H1 (cell line): Measurements from ENCODE around the gene CYP27C1. TPM values are rescaled to one million over a fixed set of nuclear protein-coding genes. Genes with fewer than 3 reads are reported as not detected.

Source experiments
- CTCF ChIA-PET: fragments of 300-600 bp; sonication (Branson Sonifier 250); formaldehyde crosslinking; loops from one replicate; lab custom pipeline; 2021; ENCODE audit not compliant: partially characterized antibody; lab: Charles Lee
- POLR2A ChIA-PET: fragments of 300-600 bp; sonication (Branson Sonifier 250); formaldehyde crosslinking; loops from one replicate; lab custom pipeline; 2021; ENCODE audit warnings: inconsistent platforms; ENCODE audit not compliant: partially characterized antibody; lab: Charles Lee
- DNase-seq, 2 experiments: peaks; one replicate each; pipeline versions ENCODE4 v3.0.0 to v3.0.0-alpha.2; 2010 to 2022; ENCODE audit warnings: low spot score in 2 of 2, low read depth in 1 of 2, mixed read lengths in 1 of 2
- FAIRE-seq: peaks from 2 replicates; lab custom pipeline; 2011; peaks lifted over from hg19 to GRCh38; lab: Jason Lieb, UNC
- H2AFZ ChIP-seq: 2 replicates; pipeline ENCODE4 v1.8.1; 2012; ENCODE audit warnings: low read length, inconsistent platforms
- H2AK5ac ChIP-seq: 2 replicates; pipeline ENCODE4 v1.6.1; 2013; ENCODE audit warnings: low read depth, low read length
- H2BK120ac ChIP-seq: replicated peaks from 2 replicates; pipeline ENCODE3; 2013; ENCODE audit warnings: low read depth, low read length, inconsistent platforms
- H2BK12ac ChIP-seq: 2 replicates; pipeline ENCODE4 v1.6.1; 2013; ENCODE audit warnings: low read depth, low read length
- H2BK15ac ChIP-seq: 2 replicates; pipeline ENCODE4 v1.6.1; 2013; ENCODE audit warnings: low read length
- H2BK20ac ChIP-seq: 2 replicates; pipeline ENCODE4 v1.6.1; 2013; ENCODE audit warnings: low read length
- H2BK5ac ChIP-seq: 2 replicates; pipeline ENCODE4 v1.6.1; 2013; ENCODE audit warnings: low read depth, low read length
- H3K14ac ChIP-seq: 2 replicates; pipeline ENCODE4 v1.6.1; 2013; ENCODE audit warnings: inconsistent platforms; ENCODE audit not compliant: insufficient read length
- H3K18ac ChIP-seq: 2 replicates; pipeline ENCODE4 v1.6.1; 2013; ENCODE audit warnings: low read length; ENCODE audit errors: extremely low read depth
- H3K23ac ChIP-seq: 2 replicates; pipeline ENCODE4 v1.6.1; 2013; ENCODE audit warnings: inconsistent platforms; ENCODE audit not compliant: insufficient read length
- H3K23me2 ChIP-seq: 2 replicates; pipeline ENCODE4 v1.6.1; 2013; ENCODE audit warnings: low read depth, low read length
- H3K27ac ChIP-seq: 2 replicates; pipeline ENCODE4 v1.6.1; 2011; ENCODE audit warnings: low read depth, low read length, inconsistent platforms
- H3K27me3 ChIP-seq, 4 experiments: replicated peaks in 1 of 4; 1 replicate in 1 of 4; 2 replicates in 3 of 4; pipeline versions ENCODE4 v1.6.1 to v1.8.1; 2011 to 2013; ENCODE audit warnings: low read length in 3 of 4, mild to moderate bottlenecking in 3 of 4, inconsistent platforms in 2 of 4, mixed read lengths in 2 of 4, moderate library complexity in 1 of 4; ENCODE audit not compliant: control insufficient read depth in 3 of 4, insufficient read depth in 3 of 4; ENCODE audit errors: extremely low read depth in 1 of 4
- H3K36me3 ChIP-seq, 4 experiments: 2 replicates each; pipeline versions ENCODE4 v1.6.1 to v1.8.1; 2011 to 2013; ENCODE audit warnings: mild to moderate bottlenecking in 4 of 4, low read length in 3 of 4, moderate library complexity in 2 of 4, control low read depth in 1 of 4, inconsistent platforms in 1 of 4; ENCODE audit not compliant: insufficient read depth in 4 of 4, control insufficient read depth in 2 of 4
- H3K4ac ChIP-seq: replicated peaks from 2 replicates; pipeline ENCODE3; 2013; ENCODE audit warnings: low read length, low read depth, mixed read lengths, inconsistent platforms; ENCODE audit not compliant: insufficient read length
- H3K4me1 ChIP-seq, 4 experiments: replicated peaks in 1 of 4; 1 replicate in 1 of 4; 2 replicates in 3 of 4; pipeline versions ENCODE4 v1.6.1 to v1.8.1; 2011 to 2013; ENCODE audit warnings: low read length in 3 of 4, inconsistent platforms in 2 of 4, mixed read lengths in 1 of 4; ENCODE audit not compliant: insufficient read depth in 4 of 4, control insufficient read depth in 3 of 4
- H3K4me2 ChIP-seq, 2 experiments: 2 replicates each; pipeline versions ENCODE4 v1.6.1 to v1.8.1; 2011 to 2013; ENCODE audit warnings: low read depth in 2 of 2, low read length in 2 of 2, control low read depth in 1 of 2, inconsistent platforms in 1 of 2, mild to moderate bottlenecking in 1 of 2; ENCODE audit not compliant: insufficient read depth in 1 of 2
- H3K4me3 ChIP-seq, 4 experiments: fragments of 200-600, 300-600 bp in 1 of 4; sonication (generic), shearing (Covaris generic), sonication (Bioruptor Twin) in 1 of 4; 2 replicates each; pipeline versions ENCODE4 v1.5.1 to v1.8.1; 2011 to 2016; ENCODE audit warnings: low read length in 4 of 4, low read depth in 3 of 4, control low read depth in 2 of 4, inconsistent platforms in 2 of 4, mild to moderate bottlenecking in 2 of 4, mixed read lengths in 1 of 4, moderate library complexity in 1 of 4; ENCODE audit not compliant: insufficient read depth in 2 of 4; ENCODE audit errors: extremely low read depth in 1 of 4
- H3K56ac ChIP-seq: replicated peaks from 2 replicates; pipeline ENCODE3; 2013; ENCODE audit warnings: low read depth, mild to moderate bottlenecking, mixed read lengths, low read length, inconsistent platforms; ENCODE audit not compliant: insufficient read length
- H3K79me1 ChIP-seq: 2 replicates; pipeline ENCODE4 v1.6.1; 2013; ENCODE audit warnings: low read depth, low read length, control low read depth
- H3K79me2 ChIP-seq, 2 experiments: 2 replicates each; pipeline versions ENCODE4 v1.6.1 to v1.8.1; 2012 to 2013; ENCODE audit warnings: low read length in 2 of 2, mild to moderate bottlenecking in 2 of 2, inconsistent platforms in 1 of 2; ENCODE audit not compliant: insufficient read depth in 2 of 2, control insufficient read depth in 1 of 2
- H3K9ac ChIP-seq, 4 experiments: replicated peaks in 1 of 4; 1 replicate in 1 of 4; 2 replicates in 3 of 4; pipeline versions ENCODE4 v1.6.1 to v1.8.1; 2011 to 2013; ENCODE audit warnings: low read depth in 3 of 4, low read length in 3 of 4, control low read depth in 2 of 4, mild to moderate bottlenecking in 2 of 4, moderate library complexity in 2 of 4, inconsistent platforms in 1 of 4; ENCODE audit errors: extremely low read depth in 1 of 4
- H3K9me3 ChIP-seq, 2 experiments: 2 replicates each; pipeline versions ENCODE4 v1.6.1 to v1.8.1; 2012 to 2013; ENCODE audit warnings: mild to moderate bottlenecking in 2 of 2, moderate library complexity in 2 of 2, control low read depth in 1 of 2, inconsistent platforms in 1 of 2, low read depth in 1 of 2, low read length in 1 of 2, mixed read lengths in 1 of 2; ENCODE audit not compliant: insufficient read depth in 2 of 2
- H4K20me1 ChIP-seq, 2 experiments: replicated peaks in 1 of 2; 2 replicates each; pipeline versions ENCODE3 to v1.8.1; 2011 to 2013; ENCODE audit warnings: inconsistent platforms in 2 of 2, low read length in 2 of 2, mild to moderate bottlenecking in 1 of 2; ENCODE audit not compliant: insufficient read depth in 2 of 2, control insufficient read depth in 1 of 2
- H4K5ac ChIP-seq: 2 replicates; pipeline ENCODE4 v1.6.1; 2013; ENCODE audit warnings: low read length, low read depth, mixed read lengths, inconsistent platforms; ENCODE audit not compliant: insufficient read length
- H4K8ac ChIP-seq: 2 replicates; pipeline ENCODE4 v1.8.0; 2013; ENCODE audit warnings: mild to moderate bottlenecking, moderate library complexity, low read length, inconsistent platforms; ENCODE audit not compliant: insufficient read depth; ENCODE audit errors: extremely low read depth
- H4K91ac ChIP-seq: replicated peaks from 2 replicates; pipeline ENCODE3; 2013; ENCODE audit warnings: low read length, mixed read lengths, inconsistent platforms; ENCODE audit not compliant: insufficient read length
- BCL11A ChIP-seq, 2 experiments: IDR thresholded peaks; one replicate each; pipeline ENCODE4 v1.6.1; 2011; ENCODE audit warnings: low read depth in 2 of 2, low read length in 2 of 2, mild to moderate bottlenecking in 2 of 2
- E2F6 ChIP-seq: IDR thresholded peaks from 2 replicates; pipeline ENCODE4 v1.6.1; 2012; ENCODE audit warnings: inconsistent platforms
- GTF2F1 ChIP-seq: IDR thresholded peaks from 2 replicates; pipeline ENCODE4 v1.6.1; 2012; ENCODE audit warnings: low read depth, low read length, improper control_type of control experiment, borderline replicate concordance
- KDM5A ChIP-seq: fragments of 200-600 bp; IDR thresholded peaks from 2 replicates; pipeline ENCODE4 v1.7.1; 2012; ENCODE audit warnings: mild to moderate bottlenecking, low read length, inconsistent platforms, mixed read lengths
- NANOG ChIP-seq: IDR thresholded peaks from 2 replicates; pipeline ENCODE4 v1.6.1; 2011; ENCODE audit warnings: low read length, low read depth, mild to moderate bottlenecking, inconsistent platforms; ENCODE audit not compliant: insufficient read depth, poor library complexity, severe bottlenecking
- POLR2A ChIP-seq, 2 experiments: IDR thresholded peaks; 1 replicate in 1 of 2; 2 replicates in 1 of 2; pipeline ENCODE4 v1.6.1; 2011; ENCODE audit warnings: low read depth in 2 of 2, low read length in 2 of 2, mild to moderate bottlenecking in 2 of 2; ENCODE audit errors: control extremely low read depth in 1 of 2
- SIN3A ChIP-seq, 2 experiments: IDR thresholded peaks in 1 of 2; conservative IDR thresholded peaks in 1 of 2; 2 replicates each; pipeline ENCODE4 v1.6.1; 2011 to 2012; ENCODE audit warnings: low read length in 2 of 2, improper control_type of control experiment in 1 of 2, low read depth in 1 of 2, mild to moderate bottlenecking in 1 of 2
- SRF ChIP-seq: IDR thresholded peaks from 2 replicates; pipeline ENCODE4 v1.6.1; 2011; ENCODE audit warnings: mild to moderate bottlenecking, low read depth, low read length, moderate library complexity
- WGBS, 2 experiments: shearing (Covaris generic) in 1 of 2; methylation state at CpG; one replicate each; pipeline versions ENCODE4 v1.1.6 to v1.1.7; 2013 to 2015; ENCODE audit warnings: low lambda C conversion rate in 2 of 2, mixed read lengths in 2 of 2, inconsistent platforms in 1 of 2, low coverage in 1 of 2, missing lambda C conversion rate in 1 of 2; ENCODE audit not compliant: insufficient replicate concordance in 2 of 2, insufficient coverage in 1 of 2, insufficient read length in 1 of 2; ENCODE audit errors: extremely low coverage in 1 of 2, missing lambda C conversion rate in 1 of 2; 5-methylcytosine and 5-hydroxymethylcytosine counted together
- polyA plus RNA-seq, 7 experiments: library from polyadenylated mRNA; depleted of rRNA in 3 of 7; stranded (reverse) in 5 of 7; unstranded in 2 of 7; fragments of >200 nt in 5 of 7; fragments of 200-250 nt in 2 of 7; gene quantifications; 1 replicate in 5 of 7; 2 replicates in 1 of 7; 4 replicates in 1 of 7; pipeline versions ENCODE4 v1.2.1 to v1.2.3, GENCODE V29; 2011 to 2013; ENCODE audit warnings: missing spikeins in 2 of 7, mixed read lengths in 2 of 7
- total RNA-seq: library from RNA; stranded (reverse); fragmentation: NEBNext Ultra II Directional; extraction: Animal tissue kit (Norgen Biotek cat#: 25700); gene quantifications from 2 replicates; pipeline ENCODE4 v1.2.1, GENCODE V29; 2021

Gene CYP27C1
- total and polyA plus RNA-seq, 2 of the 8 experiments (the other 6 are each of a cell fraction or from before 2014, with no cell fraction given): 1.3 to 3.2 TPM

GRCh38 chr2:127217470-127218325, 2.4 kb downstream of the CYP27C1 start:
- Histone ChIP-seq H3K4me1 (peaks cover 0 to 7% (median 4%) of the 10 kb centered on the region in 4 experiments; a peak in 5 of 7 replicates), H3K79me1 (no peaks in the 10 kb centered on the region), H3K9ac (no peak overlapping the region), H3K14ac (no peak overlapping the region), H3K9me3 (no peaks in the 10 kb centered on the region), H4K20me1 (no peaks in the 10 kb centered on the region), H3K56ac (no peak overlapping the region), H3K4me2 (peak overlapping the region; percentile 96 to 98), H3K18ac (peak overlapping the region; percentile 19; the same call in 1 of the 2 replicates), H3K23me2 (peaks cover 20% of the 10 kb centered on the region), H3K27me3 (peaks cover 0 to 17% (median 8%) of the 10 kb centered on the region in 4 experiments; a peak in 5 of 7 replicates), H3K36me3 (no peaks in the 10 kb centered on the region), H4K5ac (no peak overlapping the region), H3K27ac (no peak overlapping the region), H2BK15ac (peak overlapping the region; percentile 95), H2BK20ac (peak overlapping the region; percentile 13; the same call in 1 of the 2 replicates), H2AFZ (no peak overlapping the region), H3K4ac (peak overlapping the region; percentile 6), H3K23ac (no peak overlapping the region), H2BK120ac (no peak overlapping the region), H4K8ac (no peak overlapping the region), H3K4me3 (peak overlapping the region in 3 of 4 experiments; percentile 7 to 97 (median 53); a peak in 3 of 8 replicates), H3K79me2 (0 out of 4 replicates have a peak, but pooled peaks cover 0 to 4% of the 10 kb centered on the region in 2 experiments), H4K91ac (no peak overlapping the region), H2BK12ac (no peak overlapping the region), H2AK5ac (no peak overlapping the region), H2BK5ac (no peak overlapping the region)
- ChIA-PET POLR2A (interaction anchor here (0.7 to 1.5 kb wide), 3 partner anchors 9 to 234 kb away, joined by 3 to 4 read pairs (median 3); no protein-coding TSS in a partner anchor), CTCF (interaction anchor here (0.7 to 2.6 kb wide), 6 partner anchors 9 to 165 kb away, joined by 3 to 13 read pairs (median 4); no protein-coding TSS in a partner anchor)
- DNase-seq: no peak
- WGBS, 2 experiments: 50% methylated on average over 14 of the region's 14 CpGs; no CpG with 5 or more reads in 1 of the 2 experiments
- FAIRE-seq: no peak
- no peak for TF ChIP-seq NANOG
- peak; percentile 77 for TF ChIP-seq E2F6
- TF ChIP-seq SRF: no peak
- no peak for TF ChIP-seq SIN3A (conservative IDR thresholded peaks at IDR 0.05 in 1 of 2, IDR thresholded peaks at IDR 0.05 in 1 of 2; ENCODE audit: low read depth in 1 of 2, low read length in 2 of 2)
- no peak for TF ChIP-seq KDM5A
- no peak for TF ChIP-seq POLR2A (IDR thresholded peaks at IDR 0.05; ENCODE audit: control extremely low read depth in 1 of 2, low read depth in 2 of 2, low read length in 2 of 2)
- no peak for TF ChIP-seq GTF2F1
- no peak for TF ChIP-seq BCL11A (IDR thresholded peaks at IDR 0.05; ENCODE audit: low read depth in 2 of 2, low read length in 2 of 2)
